ENCODE measurements around the gene MAD1L1. TPM values are rescaled to one million over a fixed set of nuclear protein-coding genes. Genes with fewer than 3 reads are reported as not detected.

The MAD1L1 gene
- total and polyA plus RNA-seq, 2 donors (not counting 1 experiment from before 2014, with no cell fraction given), result 9.8 to 29.4 TPM

DNA sequence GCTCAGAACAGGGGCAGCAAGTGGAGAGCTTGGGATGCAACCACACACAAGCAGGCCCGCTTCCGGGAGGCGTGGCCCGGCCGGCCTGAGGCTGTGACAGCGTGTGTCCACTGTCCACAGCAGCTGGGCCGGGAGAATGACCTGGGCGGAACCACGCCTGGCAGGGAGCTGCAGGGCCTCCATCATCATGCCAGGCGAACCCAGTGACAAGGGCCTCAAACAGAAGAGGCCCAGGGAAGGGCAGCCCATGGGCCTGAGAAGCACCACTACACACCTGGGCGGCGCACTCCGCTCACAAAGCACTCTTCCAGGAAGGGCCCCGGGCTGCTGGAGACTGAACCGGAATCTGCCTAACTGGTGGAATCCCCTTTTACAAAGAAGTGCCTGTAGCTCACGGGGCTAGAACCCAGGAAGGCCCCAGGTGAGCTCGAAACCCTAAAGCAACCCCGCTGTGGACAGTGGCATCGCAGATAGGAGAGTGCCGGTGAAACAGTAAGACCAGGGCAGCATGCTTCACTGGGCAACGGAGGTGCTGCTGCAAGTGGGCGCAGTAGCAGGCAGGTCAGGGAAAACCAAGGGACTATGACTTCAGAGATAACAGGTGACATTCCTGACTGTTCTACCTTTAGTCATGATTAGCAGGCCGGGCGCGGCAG, 66.0 kb downstream of the MAD1L1 start:
- Histone ChIP-seq H2AFZ (ENCODE audit: low read length) (no peak overlapping the region), H3K27me3 (ENCODE audit: control insufficient read depth, insufficient read depth, low read length) (no peaks in the 10 kb centered on the region), H4K20me1 (ENCODE audit: control insufficient read depth, extremely low read depth, insufficient read depth, low read length) (no peaks in the 10 kb centered on the region), H3K4me3 (replicated peaks in 1 of 4; ENCODE audit: control extremely low read depth in 1 of 4, insufficient read depth in 1 of 4, low read depth in 3 of 4, low read length in 4 of 4) (no peak overlapping the region), H3K9ac (ENCODE audit: insufficient read depth, low read length) (no peak overlapping the region), H3K4me2 (ENCODE audit: extremely low read depth, insufficient read depth, low read length) (no peak overlapping the region), H3K36me3 (ENCODE audit: control insufficient read depth, insufficient read depth, low read length) (peaks cover 2% of the 10 kb centered on the region), H3K27ac (ENCODE audit: insufficient read depth, low read length) (no peak overlapping the region), H3K9me3 (ENCODE audit: control insufficient read depth, insufficient read depth, low read depth, low read length) (no peaks in the 10 kb centered on the region), H3K4me1 (ENCODE audit: control insufficient read depth, extremely low read depth, insufficient read depth, low read length) (no peaks in the 10 kb centered on the region), H3K79me2 (ENCODE audit: control insufficient read depth, insufficient read depth, low read length) (no peaks in the 10 kb centered on the region)
- no peak for TF ChIP-seq EZH2 (IDR thresholded peaks at IDR 0.05; ENCODE audit: low read length, missing control alignments)
- TF ChIP-seq, protein P1, sequence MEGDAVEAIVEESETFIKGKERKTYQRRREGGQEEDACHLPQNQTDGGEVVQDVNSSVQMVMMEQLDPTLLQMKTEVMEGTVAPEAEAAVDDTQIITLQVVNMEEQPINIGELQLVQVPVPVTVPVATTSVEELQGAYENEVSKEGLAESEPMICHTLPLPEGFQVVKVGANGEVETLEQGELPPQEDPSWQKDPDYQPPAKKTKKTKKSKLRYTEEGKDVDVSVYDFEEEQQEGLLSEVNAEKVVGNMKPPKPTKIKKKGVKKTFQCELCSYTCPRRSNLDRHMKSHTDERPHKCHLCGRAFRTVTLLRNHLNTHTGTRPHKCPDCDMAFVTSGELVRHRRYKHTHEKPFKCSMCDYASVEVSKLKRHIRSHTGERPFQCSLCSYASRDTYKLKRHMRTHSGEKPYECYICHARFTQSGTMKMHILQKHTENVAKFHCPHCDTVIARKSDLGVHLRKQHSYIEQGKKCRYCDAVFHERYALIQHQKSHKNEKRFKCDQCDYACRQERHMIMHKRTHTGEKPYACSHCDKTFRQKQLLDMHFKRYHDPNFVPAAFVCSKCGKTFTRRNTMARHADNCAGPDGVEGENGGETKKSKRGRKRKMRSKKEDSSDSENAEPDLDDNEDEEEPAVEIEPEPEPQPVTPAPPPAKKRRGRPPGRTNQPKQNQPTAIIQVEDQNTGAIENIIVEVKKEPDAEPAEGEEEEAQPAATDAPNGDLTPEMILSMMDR (conservative IDR thresholded peaks at IDR 0.05 in 1 of 2, IDR thresholded peaks at IDR 0.05 in 1 of 2; ENCODE audit: low read depth in 1 of 2, low read length in 2 of 2), result no peak
- DNase-seq (ENCODE audit: low read depth in 2 of 2), result no peak

DNA sequence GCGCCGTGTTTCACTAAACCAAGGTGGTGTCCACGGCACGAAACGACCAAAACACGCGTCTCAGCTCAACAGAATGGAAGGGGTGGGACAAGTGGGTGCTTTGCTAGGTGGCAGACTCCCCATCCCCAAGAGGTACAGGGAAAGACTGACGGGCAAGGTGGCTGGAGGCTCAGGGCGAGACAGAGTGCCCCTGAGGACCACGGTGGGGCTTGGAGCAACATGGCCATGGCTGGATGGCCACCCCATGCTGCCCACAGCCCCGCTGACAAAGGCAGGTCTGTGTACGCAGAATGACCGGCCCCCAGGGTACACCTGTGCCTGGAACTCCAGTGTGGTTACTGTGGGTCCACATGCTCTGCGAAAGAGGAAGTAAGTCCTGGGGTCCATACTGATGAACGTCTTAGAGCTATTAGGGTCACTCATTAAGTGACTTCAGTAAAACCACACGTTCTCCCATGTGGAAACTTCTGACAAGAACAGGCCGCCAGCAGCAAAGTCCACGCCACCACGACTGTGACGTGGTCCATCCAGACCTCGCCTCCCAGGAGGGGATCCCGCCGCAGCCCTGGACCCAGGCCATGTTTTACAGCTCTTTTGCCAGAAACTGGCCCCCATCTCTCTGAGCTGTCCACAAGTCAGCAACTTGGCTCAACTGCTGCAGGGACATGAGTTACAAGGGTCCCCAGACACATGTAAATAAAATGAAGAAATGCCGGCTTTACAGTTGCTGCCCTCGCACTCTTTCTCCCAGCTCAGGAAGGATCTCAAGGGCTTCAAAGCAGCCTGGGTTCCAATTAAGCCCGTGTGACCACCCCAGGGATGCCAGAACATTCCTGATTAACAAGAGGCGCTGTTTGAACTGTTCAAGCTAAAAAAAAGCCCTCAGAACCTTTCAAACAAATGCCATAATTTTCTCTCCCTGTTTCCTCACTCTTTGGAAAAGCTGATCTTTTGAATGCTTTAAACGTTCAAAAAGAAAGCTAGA, 66.8 kb downstream of the MAD1L1 start:
- DNase-seq (ENCODE audit: low read depth in 2 of 2), result no peak
- Histone ChIP-seq H3K27me3 (ENCODE audit: control insufficient read depth, insufficient read depth, low read length) (no peaks in the 10 kb centered on the region), H3K4me3 (replicated peaks in 1 of 4; ENCODE audit: control extremely low read depth in 1 of 4, insufficient read depth in 1 of 4, low read depth in 3 of 4, low read length in 4 of 4) (no peak overlapping the region), H3K4me2 (ENCODE audit: extremely low read depth, insufficient read depth, low read length) (no peak overlapping the region), H3K27ac (ENCODE audit: insufficient read depth, low read length) (no peak overlapping the region), H4K20me1 (ENCODE audit: control insufficient read depth, extremely low read depth, insufficient read depth, low read length) (no peaks in the 10 kb centered on the region), H3K79me2 (ENCODE audit: control insufficient read depth, insufficient read depth, low read length) (no peaks in the 10 kb centered on the region), H3K36me3 (ENCODE audit: control insufficient read depth, insufficient read depth, low read length) (peaks cover 2% of the 10 kb centered on the region), H3K9ac (ENCODE audit: insufficient read depth, low read length) (no peak overlapping the region), H3K9me3 (ENCODE audit: control insufficient read depth, insufficient read depth, low read depth, low read length) (no peaks in the 10 kb centered on the region), H3K4me1 (ENCODE audit: control insufficient read depth, extremely low read depth, insufficient read depth, low read length) (no peaks in the 10 kb centered on the region), H2AFZ (ENCODE audit: low read length) (no peak overlapping the region)
- TF ChIP-seq, protein P1 (conservative IDR thresholded peaks at IDR 0.05 in 1 of 2, IDR thresholded peaks at IDR 0.05 in 1 of 2; ENCODE audit: low read depth in 1 of 2, low read length in 2 of 2), result no peak
- TF ChIP-seq EZH2 (IDR thresholded peaks at IDR 0.05; ENCODE audit: low read length, missing control alignments), result no peak

DNA sequence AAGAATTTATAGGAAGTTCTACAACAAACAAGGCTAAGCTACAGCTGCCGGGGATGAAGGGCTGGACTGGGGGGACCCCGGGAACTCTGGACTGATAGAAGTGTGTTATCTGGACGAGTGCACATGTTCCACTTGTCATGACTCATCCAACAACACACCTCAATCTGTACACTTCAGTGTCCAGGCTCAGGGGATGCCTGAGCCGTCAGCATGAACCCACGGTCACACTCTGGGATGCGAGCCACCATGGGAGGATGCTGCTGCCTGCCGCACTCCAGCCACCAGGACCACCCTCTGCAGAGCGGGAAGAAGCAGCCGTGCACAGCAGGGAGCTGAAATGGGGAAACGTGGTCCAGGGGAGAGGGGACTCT, 67.5 kb downstream of the MAD1L1 start:
- Histone ChIP-seq H3K4me3 (replicated peaks in 1 of 4; ENCODE audit: control extremely low read depth in 1 of 4, insufficient read depth in 1 of 4, low read depth in 3 of 4, low read length in 4 of 4) (no peak overlapping the region), H2AFZ (ENCODE audit: low read length) (no peak overlapping the region), H3K27ac (ENCODE audit: insufficient read depth, low read length) (no peak overlapping the region), H3K9ac (ENCODE audit: insufficient read depth, low read length) (no peak overlapping the region), H3K79me2 (ENCODE audit: control insufficient read depth, insufficient read depth, low read length) (no peaks in the 10 kb centered on the region), H3K4me1 (ENCODE audit: control insufficient read depth, extremely low read depth, insufficient read depth, low read length) (no peaks in the 10 kb centered on the region), H4K20me1 (ENCODE audit: control insufficient read depth, extremely low read depth, insufficient read depth, low read length) (no peaks in the 10 kb centered on the region), H3K9me3 (ENCODE audit: control insufficient read depth, insufficient read depth, low read depth, low read length) (no peaks in the 10 kb centered on the region), H3K27me3 (ENCODE audit: control insufficient read depth, insufficient read depth, low read length) (no peaks in the 10 kb centered on the region), H3K36me3 (ENCODE audit: control insufficient read depth, insufficient read depth, low read length) (peaks cover 2% of the 10 kb centered on the region), H3K4me2 (ENCODE audit: extremely low read depth, insufficient read depth, low read length) (no peak overlapping the region)
- no peak for DNase-seq (ENCODE audit: low read depth in 2 of 2)
- TF ChIP-seq EZH2 (IDR thresholded peaks at IDR 0.05; ENCODE audit: low read length, missing control alignments), result no peak
- TF ChIP-seq, protein P1 (conservative IDR thresholded peaks at IDR 0.05 in 1 of 2, IDR thresholded peaks at IDR 0.05 in 1 of 2; ENCODE audit: low read depth in 1 of 2, low read length in 2 of 2), result no peak

Measured in fibroblast of lung (primary cell).